Activated CD4-positive, alpha-beta memory T cell treated with anti-CD3 and anti-CD28 coated beads for 36 hours (primary cell): ENCODE results near the gene COPS6. TPM values are rescaled to one million over a fixed set of nuclear protein-coding genes. Genes with fewer than 3 reads are reported as not detected.
A peak's percentile ranks its signal among the peaks of the same experiment; 100 is the strongest.

Experiments used
- CTCF ChIA-PET: fragments of 350-600 bp; sonication (Branson Sonifier 250); formaldehyde crosslinking; loops from one replicate; lab custom pipeline; 2021; ENCODE audit warnings: antibody characterized with exemption, inconsistent platforms; lab: Charles Lee
- POLR2A ChIA-PET: fragments of 350-600 bp; sonication (Branson Sonifier 250); formaldehyde crosslinking; loops from one replicate; lab custom pipeline; 2021; ENCODE audit warnings: antibody characterized with exemption; lab: Charles Lee
- DNase-seq: peaks from one replicate; pipeline ENCODE4 v3.0.0-alpha.2; 2020
- H3K27ac Mint-ChIP-seq: one replicate; pipeline ENCODE4 v1.8.0; 2021; ENCODE audit warnings: mixed read lengths
- H3K27me3 Mint-ChIP-seq: one replicate; pipeline ENCODE4 v1.8.0; 2021; ENCODE audit warnings: mixed read lengths
- H3K36me3 Mint-ChIP-seq: one replicate; pipeline ENCODE4 v1.8.0; 2021; ENCODE audit warnings: mixed read lengths
- H3K4me1 Mint-ChIP-seq: one replicate; pipeline ENCODE4 v1.8.0; 2021; ENCODE audit warnings: low read depth, mixed read lengths
- H3K4me3 Mint-ChIP-seq: one replicate; pipeline ENCODE4 v1.8.0; 2021; ENCODE audit warnings: mild to moderate bottlenecking, mixed read lengths
- H3K9me3 Mint-ChIP-seq: one replicate; pipeline ENCODE4 v1.8.0; 2021; ENCODE audit warnings: mixed read lengths
- intact Hi-C: fragments of 100-400 bp; cut with micrococcal nuclease; formaldehyde crosslinking; loops from one replicate; pipeline ENCODE4 v1.15.1; 2023
- total RNA-seq, 2 experiments: library from RNA; stranded (reverse); gene quantifications; one replicate each; pipeline ENCODE4 v1.2.3, GENCODE V29; 2021

The COPS6 gene
- 10 to 100 TPM; 93.1 to 98.2 TPM for total RNA-seq

- no peaks in the 10 kb centered on the region for H3K9me3 Mint-ChIP-seq
- POLR2A ChIA-PET, result interaction anchor here (1.0 to 4.3 kb wide), 2 partner anchors 12 to 38 kb away, joined by 3 to 44 read pairs; partner anchors contain the start of genes AP4M1, MBLAC1 and MCM7
- peak within 1 kb of the TSS; percentile 93 for H3K4me3 Mint-ChIP-seq
- peak within 1 kb of the TSS; percentile 95 for H3K27ac Mint-ChIP-seq
- DNase-seq, result peak; percentile 89
- peaks cover 32% of the 10 kb centered on the region for H3K36me3 Mint-ChIP-seq
- H3K27me3 Mint-ChIP-seq, result no peaks in the 10 kb centered on the region
- H3K4me1 Mint-ChIP-seq, result peaks cover 40% of the 10 kb centered on the region
- CTCF ChIA-PET, result interaction anchor here (2.3 kb wide), 1 partner anchor 12 kb away, joined by 11 read pairs; the partner anchor contains the start of genes AP4M1 and MCM7
- intact Hi-C loops, result loop anchor here (1.0 to 10.0 kb wide), 3 partner anchors 11 to 584 kb away; partner anchors contain the start of genes CNPY4, TAF6, ZKSCAN5 and ZNF394
Observed at GRCh38 chr7:100088621-100089457, at the start of gene COPS6. Gene COPS6 (plus strand): TSS chr7:100088969. CDS start chr7:100088991, 22 bp downstream.

- Mint-ChIP-seq H3K36me3 (peaks cover 14% of the 10 kb centered on the region), H3K9me3 (no peaks in the 10 kb centered on the region)
- POLR2A ChIA-PET, result no interaction called here
Observed at GRCh38 chr7:100040575-100040974, 48.2 kb upstream of the COPS6 start.

DNA sequence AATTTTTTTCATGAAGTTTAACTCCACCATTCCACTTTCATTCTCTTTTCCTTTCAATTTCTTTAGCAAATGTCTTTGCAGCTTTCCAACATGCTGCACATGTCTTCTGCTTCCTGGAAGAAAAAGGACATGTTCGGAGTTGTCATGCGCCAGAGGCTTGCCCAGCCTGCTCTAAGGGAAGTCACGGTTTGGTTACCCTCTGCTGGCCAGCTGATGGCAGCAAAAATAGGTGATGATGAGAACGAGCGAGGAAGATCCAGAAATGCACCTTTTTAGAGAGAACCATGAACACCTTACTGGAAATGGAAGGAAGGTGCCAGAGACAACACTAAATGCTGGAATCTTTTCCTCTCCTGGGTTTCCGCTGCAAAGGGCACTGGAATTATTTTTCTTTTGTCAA lies 44.1 kb upstream of the COPS6 start:
- Mint-ChIP-seq H3K9me3 (no peaks in the 10 kb centered on the region), H3K36me3 (peaks cover 3% of the 10 kb centered on the region), H3K4me1 (peaks cover 10% of the 10 kb centered on the region), H3K27me3 (no peaks in the 10 kb centered on the region), H3K4me3 (no peak overlapping the region), H3K27ac (no peak overlapping the region)
- ChIA-PET CTCF (no interaction called here), POLR2A (interaction anchor here (0.6 kb wide), 1 partner anchor 103 kb away, joined by 3 read pairs; no protein-coding TSS in a partner anchor)
- intact Hi-C loops, result no loop called here
- peak; percentile 23 for DNase-seq

More at GRCh38 chr7:100040575-100040974, 48.2 kb upstream of the COPS6 start:
- Mint-ChIP-seq H3K4me1 (peaks cover 8% of the 10 kb centered on the region), H3K27me3 (no peaks in the 10 kb centered on the region), H3K27ac (no peak overlapping the region), H3K4me3 (no peak overlapping the region)
- intact Hi-C loops, result no loop called here
- CTCF ChIA-PET, result no interaction called here
- no peak for DNase-seq

- H3K36me3 Mint-ChIP-seq, result peaks cover 2% of the 10 kb centered on the region
Observed at GRCh38 chr7:100048680-100049079, 40.1 kb upstream of the COPS6 start.

DNA sequence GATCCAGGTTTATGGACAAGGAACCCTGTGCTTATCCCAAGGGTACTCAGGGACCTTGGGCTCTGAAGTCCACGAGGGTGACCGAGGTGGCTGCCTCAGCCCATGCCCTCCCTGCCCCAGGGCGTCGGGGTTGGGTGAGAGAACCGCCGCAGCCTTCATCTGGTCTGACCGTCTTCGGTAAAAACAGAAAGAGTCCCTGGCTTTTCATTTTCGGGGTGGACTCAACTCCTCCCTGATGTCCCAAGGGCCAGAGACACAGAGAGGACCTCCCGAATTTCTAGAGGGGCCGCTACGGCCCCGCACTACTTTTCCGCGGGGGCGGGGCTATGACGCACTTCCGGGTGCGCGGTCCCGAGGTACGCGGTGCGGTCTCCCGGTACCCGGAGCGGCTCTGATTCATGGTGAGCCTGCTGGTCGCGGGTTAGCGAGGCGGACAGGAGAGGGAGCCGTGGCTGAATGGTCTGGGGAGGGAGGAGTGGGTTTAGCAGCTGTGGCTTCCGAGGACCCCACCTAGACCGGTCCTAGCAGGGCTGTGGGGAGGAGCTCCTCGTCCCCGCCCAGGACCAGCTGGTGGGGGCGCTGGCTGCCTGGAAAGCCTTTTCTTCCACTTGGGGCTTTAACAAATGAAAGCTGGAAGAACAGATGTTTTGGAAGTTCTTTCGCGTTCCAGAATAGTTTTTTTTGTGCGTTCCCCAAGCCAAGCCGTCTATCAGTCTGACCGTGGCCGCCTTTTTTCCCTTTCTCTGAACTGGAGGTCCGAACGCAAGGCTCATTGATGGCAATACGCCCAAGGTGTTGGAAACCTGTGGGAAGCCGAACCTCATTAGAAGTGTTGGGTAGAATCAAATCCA lies 39.1 kb upstream of the COPS6 start, which contains the start of gene ZSCAN21:
TSS of gene ZSCAN21 (plus strand) at position 334 of the 851 bp plus-strand sequence. CDS start 7,233 bp downstream, outside the sequence.
- no peaks in the 10 kb centered on the region for H3K27me3 Mint-ChIP-seq
- peak; percentile 88 for DNase-seq
- H3K4me3 Mint-ChIP-seq, result peak within 1 kb of the TSS; percentile 84
- no peaks in the 10 kb centered on the region for H3K9me3 Mint-ChIP-seq
- H3K27ac Mint-ChIP-seq, result peak within 1 kb of the TSS; percentile 86
- POLR2A ChIA-PET, result interaction anchor here (0.6 to 1.8 kb wide), 5 partner anchors 28 to 859 kb away, joined by 3 to 7 read pairs (median 4); partner anchors contain the start of gene TRIM4
- CTCF ChIA-PET, result interaction anchor here (0.6 to 1.5 kb wide), 7 partner anchors 33 to 611 kb away, joined by 3 to 5 read pairs (median 3); partner anchors contain the start of genes CPSF4 and PTCD1
- intact Hi-C loops, result loop anchor here (1.0 to 2.0 kb wide), 2 partner anchors 32 to 59 kb away; partner anchors contain the start of gene ZNF3
- peaks cover 2% of the 10 kb centered on the region for H3K36me3 Mint-ChIP-seq
- H3K4me1 Mint-ChIP-seq, result peaks cover 14% of the 10 kb centered on the region

More at GRCh38 chr7:100048680-100049079, 40.1 kb upstream of the COPS6 start:
- intact Hi-C loops, result loop anchor here (1.0 to 2.0 kb wide), 2 partner anchors 33 to 58 kb away; partner anchors contain the start of gene ZNF3
- H3K9me3 Mint-ChIP-seq, result no peaks in the 10 kb centered on the region
- H3K27ac Mint-ChIP-seq, result peak overlapping the region; percentile 50
- no peaks in the 10 kb centered on the region for H3K27me3 Mint-ChIP-seq
- POLR2A ChIA-PET, result interaction anchor here (1.1 to 1.8 kb wide), 2 partner anchors 27 to 129 kb away, joined by 3 to 7 read pairs; partner anchors contain the start of gene TRIM4
- DNase-seq, result no peak
- peaks cover 15% of the 10 kb centered on the region for H3K4me1 Mint-ChIP-seq
- H3K4me3 Mint-ChIP-seq, result peak overlapping the region; percentile 84
- CTCF ChIA-PET, result interaction anchor here (1.5 kb wide), 1 partner anchor 34 kb away, joined by 3 read pairs; no protein-coding TSS in a partner anchor

- intact Hi-C loops, result no loop called here
- Mint-ChIP-seq H3K9me3 (no peaks in the 10 kb centered on the region), H3K27ac (no peak overlapping the region), H3K27me3 (no peaks in the 10 kb centered on the region), H3K36me3 (peaks cover 2% of the 10 kb centered on the region), H3K4me3 (peak overlapping the region; percentile 42), H3K4me1 (peaks cover 12% of the 10 kb centered on the region)
- CTCF ChIA-PET, result interaction anchor here (1.0 to 2.7 kb wide), 5 partner anchors 55 to 138 kb away, joined by 3 to 12 read pairs (median 11); no protein-coding TSS in a partner anchor
- POLR2A ChIA-PET, result interaction anchor here (0.5 to 1.0 kb wide), 2 partner anchors 37 to 77 kb away, joined by 3 to 4 read pairs; partner anchors contain the start of gene ZKSCAN1
- DNase-seq, result no peak
Observed at GRCh38 chr7:100051611-100052010, 37.2 kb upstream of the COPS6 start.

- peaks cover 12% of the 10 kb centered on the region for H3K4me1 Mint-ChIP-seq
- H3K9me3 Mint-ChIP-seq, result no peaks in the 10 kb centered on the region
- no peak overlapping the region for H3K4me3 Mint-ChIP-seq
- intact Hi-C loops, result loop anchor here (1.0 kb wide), 1 partner anchor 59 kb away; no protein-coding TSS in a partner anchor
- DNase-seq, result peak; percentile 38
- H3K36me3 Mint-ChIP-seq, result peaks cover 2% of the 10 kb centered on the region
- ChIA-PET POLR2A (no interaction called here), CTCF (interaction anchor here (0.6 to 2.7 kb wide), 12 partner anchors 10 to 140 kb away, joined by 3 to 12 read pairs (median 4); partner anchors contain the start of gene TRIM4)
- no peak overlapping the region for H3K27ac Mint-ChIP-seq
- no peaks in the 10 kb centered on the region for H3K27me3 Mint-ChIP-seq
Observed at GRCh38 chr7:100053215-100053614, 35.6 kb upstream of the COPS6 start.

DNA sequence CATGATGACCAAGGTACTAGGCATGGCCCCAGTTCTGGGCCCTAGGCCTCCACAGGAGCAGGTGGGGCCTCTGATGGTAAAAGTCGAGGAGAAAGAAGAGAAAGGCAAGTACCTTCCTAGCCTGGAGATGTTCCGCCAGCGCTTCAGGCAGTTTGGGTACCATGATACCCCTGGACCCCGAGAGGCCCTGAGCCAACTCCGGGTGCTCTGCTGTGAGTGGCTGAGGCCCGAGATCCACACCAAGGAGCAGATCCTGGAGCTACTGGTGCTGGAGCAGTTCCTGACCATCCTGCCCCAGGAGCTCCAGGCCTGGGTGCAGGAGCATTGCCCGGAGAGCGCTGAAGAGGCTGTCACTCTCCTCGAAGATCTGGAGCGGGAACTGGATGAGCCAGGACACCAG lies 31.8 kb upstream of the COPS6 start:
- H3K27ac Mint-ChIP-seq, result no peak overlapping the region
- intact Hi-C loops, result no loop called here
- H3K4me3 Mint-ChIP-seq, result no peak overlapping the region
- DNase-seq, result no peak
- ChIA-PET POLR2A (no interaction called here), CTCF (no interaction called here)
- H3K36me3 Mint-ChIP-seq, result peaks cover 2% of the 10 kb centered on the region
- no peaks in the 10 kb centered on the region for H3K4me1 Mint-ChIP-seq
- H3K27me3 Mint-ChIP-seq, result no peaks in the 10 kb centered on the region
- H3K9me3 Mint-ChIP-seq, result no peaks in the 10 kb centered on the region

DNA sequence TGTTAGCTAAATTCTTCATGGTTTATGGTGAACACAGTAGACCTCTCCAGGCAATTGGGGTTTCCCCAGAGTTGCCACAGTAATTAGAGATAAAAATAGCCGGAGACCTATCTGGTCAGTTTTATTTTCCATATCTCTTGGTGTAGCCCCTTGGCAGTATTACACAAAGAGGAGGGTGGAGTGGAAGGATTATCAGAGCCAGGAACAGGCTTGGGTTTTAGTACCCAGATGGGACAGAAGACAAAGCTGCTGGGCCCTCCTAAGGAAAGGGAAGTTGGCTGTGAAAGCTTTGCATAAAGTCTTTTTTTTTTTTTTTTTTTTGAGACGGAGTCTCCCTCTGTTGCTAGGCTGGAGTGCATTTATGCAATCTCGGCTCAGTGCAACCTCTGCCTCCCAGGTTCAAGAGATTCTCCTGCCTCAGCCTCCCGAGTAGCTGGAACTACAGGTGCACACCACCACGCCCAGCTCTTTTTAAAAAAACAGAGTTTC lies 29.5 kb upstream of the COPS6 start:
- intact Hi-C loops, result no loop called here
- Mint-ChIP-seq H3K9me3 (no peaks in the 10 kb centered on the region), H3K4me3 (no peak overlapping the region), H3K4me1 (no peaks in the 10 kb centered on the region), H3K27ac (no peak overlapping the region), H3K27me3 (no peaks in the 10 kb centered on the region), H3K36me3 (peaks cover 11% of the 10 kb centered on the region)
- no peak for DNase-seq
- ChIA-PET POLR2A (no interaction called here), CTCF (interaction anchor here (0.5 to 1.3 kb wide), 2 partner anchors 70 to 146 kb away, joined by 3 to 4 read pairs; no protein-coding TSS in a partner anchor)

DNA sequence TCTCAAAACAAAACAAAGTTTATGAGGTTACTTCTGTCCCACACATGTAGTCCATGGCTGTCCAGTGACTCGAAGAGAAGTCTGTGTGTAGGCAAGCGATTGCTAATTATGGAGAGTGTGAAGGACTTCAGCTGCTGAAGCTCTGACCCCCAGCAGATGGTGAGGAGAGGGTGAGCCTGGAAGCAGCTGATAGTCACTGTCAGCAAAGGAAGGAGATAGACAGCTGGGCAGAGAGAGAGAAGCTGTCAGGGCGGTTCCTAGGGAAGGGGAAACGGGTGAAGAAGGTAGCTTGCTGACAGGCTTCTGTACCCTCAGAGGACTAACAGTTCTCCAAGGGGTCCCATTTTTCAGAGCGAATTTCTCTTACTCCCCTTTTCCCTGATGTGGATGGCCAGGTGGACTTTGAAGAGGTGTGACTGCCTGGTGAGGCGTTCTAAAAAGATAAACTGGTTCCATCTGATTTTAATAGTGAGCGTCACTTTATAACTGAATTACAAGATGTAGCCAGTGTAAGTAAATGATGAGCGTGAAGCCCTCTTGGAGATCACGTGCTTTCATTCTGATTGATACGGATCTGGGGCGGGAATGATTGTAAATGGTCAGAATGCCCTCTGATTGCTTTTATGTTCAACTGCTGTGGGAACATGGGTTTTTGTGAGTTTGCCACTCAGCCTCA lies 27.1 kb upstream of the COPS6 start:
- Mint-ChIP-seq H3K36me3 (peaks cover 20% of the 10 kb centered on the region), H3K9me3 (no peaks in the 10 kb centered on the region), H3K4me3 (no peak overlapping the region), H3K4me1 (no peaks in the 10 kb centered on the region), H3K27ac (no peak overlapping the region), H3K27me3 (no peaks in the 10 kb centered on the region)
- intact Hi-C loops, result no loop called here
- CTCF ChIA-PET, result interaction anchor here (1.2 kb wide), 1 partner anchor 132 kb away, joined by 3 read pairs; the partner anchor contains the start of gene GJC3
- DNase-seq, result no peak
- POLR2A ChIA-PET, result no interaction called here
